Lung (tissue), 12 donors: ENCODE data around the gene B3GAT3. TPM values are rescaled to one million over a fixed set of nuclear protein-coding genes. Genes with fewer than 3 reads are reported as not detected.
"Not testable (repeated sequence)": the region's sequence is repeated elsewhere in the genome, so short reads cannot be mapped to it uniquely, and the experiment has no call there.

Experiments
- ATAC-seq: fragments of 200-7000 bp; cut with Tn5 transposase; one replicate; pipeline ENCODE4 v1.9.1; 2020; ENCODE audit warnings: moderate number of reproducible peaks; ENCODE audit not compliant: insufficient read depth, low FRiP score
- DNase-seq, 3 donors: peaks; one replicate each; pipeline ENCODE4 v3.0.0-alpha.2; 2013 to 2017
- H3K27ac ChIP-seq, 2 donors: one replicate each; pipeline ENCODE4 v1.5.1; 2013; ENCODE audit warnings: mild to moderate bottlenecking in 2 of 2, moderate library complexity in 2 of 2, control low read depth in 1 of 2, inconsistent platforms in 1 of 2, low read depth in 1 of 2, low read length in 1 of 2
- H3K27me3 ChIP-seq, 3 donors: one replicate each; pipeline ENCODE4 v1.5.1; 2013; ENCODE audit warnings: low read length in 2 of 3; ENCODE audit not compliant: control insufficient read depth in 3 of 3, insufficient read depth in 3 of 3
- H3K36me3 ChIP-seq, 4 donors: one replicate each; pipeline ENCODE4 v1.5.1; 2013; ENCODE audit warnings: low read length in 4 of 4, mild to moderate bottlenecking in 1 of 4, moderate library complexity in 1 of 4; ENCODE audit not compliant: control insufficient read depth in 4 of 4, insufficient read depth in 4 of 4
- H3K4me1 ChIP-seq, 5 donors: one replicate each; pipeline ENCODE4 v1.5.1; 2013; ENCODE audit warnings: low read length in 5 of 5, mild to moderate bottlenecking in 2 of 5, moderate library complexity in 1 of 5; ENCODE audit not compliant: control insufficient read depth in 5 of 5, insufficient read depth in 5 of 5
- H3K4me3 ChIP-seq: one replicate; pipeline ENCODE4 v1.5.1; 2013; ENCODE audit warnings: mild to moderate bottlenecking, control low read depth, moderate library complexity
- H3K9ac ChIP-seq, 2 donors: one replicate each; pipeline ENCODE4 v1.5.1; 2013; ENCODE audit warnings: low read length in 2 of 2, control low read depth in 1 of 2; ENCODE audit not compliant: insufficient read depth in 1 of 2
- H3K9me3 ChIP-seq, 4 donors: one replicate each; pipeline ENCODE4 v1.5.1; 2013; ENCODE audit warnings: low read length in 3 of 4, mild to moderate bottlenecking in 1 of 4, moderate library complexity in 1 of 4; ENCODE audit not compliant: control insufficient read depth in 4 of 4, insufficient read depth in 3 of 4
- WGBS, 2 donors: extraction: QIAGEN DNeasy Blood & Tissue Kit; methylation state at CpG; one replicate each; pipeline ENCODE4 v1.1.7; 2013; 5-methylcytosine and 5-hydroxymethylcytosine counted together
- polyA plus RNA-seq, 2 donors: library from polyadenylated mRNA; stranded (reverse); fragments of 200-250 nt; gene quantifications; one replicate each; pipeline ENCODE4 v1.2.1, GENCODE V29; 2013
- total RNA-seq, 2 donors: library from RNA; depleted of rRNA in 1 of 2; stranded (reverse); fragments of >200 nt in 1 of 2; gene quantifications; one replicate each; pipeline ENCODE4 v1.2.1, GENCODE V29; 2014 to 2021
- TF ChIP-seq, protein P1 (sequence below): IDR thresholded peaks from 2 replicates; pipeline ENCODE4 v1.5.1; 2012; ENCODE audit warnings: mild to moderate bottlenecking; ENCODE audit errors: control extremely low read depth, extremely low read depth
- donor health status: control.
- donor health status: control.
- donor health status: Bipolar disorder and iron deficiency.
- donor health status: healthy.
- donor health status: DM: yes; HTN: yes; CAD: no.

B3GAT3 gene
- total and polyA plus RNA-seq, 4 donors: 14.6 to 58.0 (median 49.5) TPM

DNA sequence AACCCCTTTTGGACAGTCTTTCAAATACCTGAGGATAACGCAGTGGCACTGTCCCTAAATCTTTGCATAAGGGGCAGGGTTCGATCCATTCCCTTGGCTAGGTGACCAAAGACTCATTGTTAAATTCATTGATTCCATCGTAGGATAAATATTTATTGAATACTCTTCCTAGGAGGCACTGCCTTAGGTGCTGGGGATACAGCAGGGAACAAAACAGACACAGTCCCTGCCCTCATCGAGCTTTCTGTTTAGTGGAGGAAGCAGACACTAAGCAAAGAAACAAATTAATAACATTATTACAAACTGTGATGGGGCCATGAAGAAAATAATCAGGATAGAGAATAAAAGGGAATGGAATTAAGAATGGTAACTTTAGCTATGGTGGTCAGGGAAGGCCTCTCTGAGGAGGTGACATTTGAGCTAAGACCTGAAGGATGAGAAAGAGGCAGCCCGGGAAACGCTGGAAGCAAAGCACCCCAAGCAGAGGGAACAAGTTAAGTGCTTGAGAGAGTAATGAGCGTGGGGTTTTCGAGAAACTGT lies 689 bp downstream of the B3GAT3 start:
- Histone ChIP-seq H3K27me3 (no peaks in the 10 kb centered on the region), H3K9ac (peak overlapping the region; percentile 65 to 66), H3K4me3 (peak overlapping the region; percentile 83), H3K4me1 (peaks cover 0 to 15% (median 6%) of the 10 kb centered on the region in 5 donors), H3K27ac (peak overlapping the region; percentile 87 to 95), H3K9me3 (no peaks in the 10 kb centered on the region), H3K36me3 (peaks cover 7 to 17% (median 16%) of the 10 kb centered on the region in 4 donors)
- TF ChIP-seq, protein P1, sequence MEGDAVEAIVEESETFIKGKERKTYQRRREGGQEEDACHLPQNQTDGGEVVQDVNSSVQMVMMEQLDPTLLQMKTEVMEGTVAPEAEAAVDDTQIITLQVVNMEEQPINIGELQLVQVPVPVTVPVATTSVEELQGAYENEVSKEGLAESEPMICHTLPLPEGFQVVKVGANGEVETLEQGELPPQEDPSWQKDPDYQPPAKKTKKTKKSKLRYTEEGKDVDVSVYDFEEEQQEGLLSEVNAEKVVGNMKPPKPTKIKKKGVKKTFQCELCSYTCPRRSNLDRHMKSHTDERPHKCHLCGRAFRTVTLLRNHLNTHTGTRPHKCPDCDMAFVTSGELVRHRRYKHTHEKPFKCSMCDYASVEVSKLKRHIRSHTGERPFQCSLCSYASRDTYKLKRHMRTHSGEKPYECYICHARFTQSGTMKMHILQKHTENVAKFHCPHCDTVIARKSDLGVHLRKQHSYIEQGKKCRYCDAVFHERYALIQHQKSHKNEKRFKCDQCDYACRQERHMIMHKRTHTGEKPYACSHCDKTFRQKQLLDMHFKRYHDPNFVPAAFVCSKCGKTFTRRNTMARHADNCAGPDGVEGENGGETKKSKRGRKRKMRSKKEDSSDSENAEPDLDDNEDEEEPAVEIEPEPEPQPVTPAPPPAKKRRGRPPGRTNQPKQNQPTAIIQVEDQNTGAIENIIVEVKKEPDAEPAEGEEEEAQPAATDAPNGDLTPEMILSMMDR: no peak
- WGBS, 2 donors: 28 to 36% methylated on average over 8 of the region's 8 CpGs
- DNase-seq (no peak), ATAC-seq (no peak)

DNA sequence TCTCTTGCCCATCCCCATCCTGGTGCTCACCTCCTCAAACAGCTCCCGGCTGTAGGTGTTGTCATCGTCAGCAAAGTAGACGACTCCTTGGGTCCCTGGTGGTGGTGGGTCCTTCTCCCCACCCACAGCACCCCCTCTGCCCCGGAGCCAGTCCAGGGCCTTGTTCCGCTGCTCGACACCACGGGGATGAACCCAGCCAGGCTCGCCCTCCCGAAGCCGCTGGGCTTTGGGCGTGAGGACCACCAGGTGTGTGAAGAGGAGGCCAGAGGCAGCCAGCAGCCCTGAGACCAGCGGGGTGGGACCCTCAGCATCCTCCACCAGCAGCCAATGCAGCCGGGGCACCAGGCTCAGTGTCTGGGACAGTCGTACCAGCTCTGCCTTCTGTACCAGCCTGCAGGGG lies 4.8 kb downstream of the B3GAT3 start:
- DNase-seq: not testable (repeated sequence)

DNA sequence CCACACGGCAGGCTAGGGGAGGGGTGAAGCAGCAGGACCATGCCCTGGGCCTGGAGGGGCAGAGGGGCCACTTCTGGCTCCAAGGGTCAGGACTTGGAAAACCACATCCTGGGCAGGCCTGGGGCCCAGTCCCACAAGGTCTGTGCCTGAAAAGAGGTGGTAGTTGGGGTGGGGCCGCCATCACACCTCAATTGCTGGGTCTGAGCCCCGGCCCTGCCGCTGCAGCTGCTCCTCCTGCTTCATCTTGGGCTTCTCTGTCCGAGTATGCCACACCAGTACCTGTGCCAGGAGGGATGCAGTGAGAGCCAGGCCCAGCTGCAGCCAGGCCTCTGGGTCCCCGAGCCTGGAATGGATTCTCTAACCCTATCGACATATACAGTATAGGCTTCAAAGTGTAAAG lies 6.3 kb downstream of the B3GAT3 start:
- no peak overlapping the region for H3K9ac ChIP-seq
- H3K36me3 ChIP-seq: peaks cover 0 to 13% (median 5%) of the 10 kb centered on the region in 4 donors
- H3K27me3 ChIP-seq: no peaks in the 10 kb centered on the region
- H3K27ac ChIP-seq: peak overlapping the region in 1 of 2 donors; percentile 15
- TF ChIP-seq, protein P1: no peak
- ATAC-seq (no peak), DNase-seq (no peak)
- WGBS, 2 donors: 91 to 96% methylated on average over 7 of the region's 7 CpGs
- peaks cover under 1 to 16% (median 7%) of the 10 kb centered on the region in 5 donors for H3K4me1 ChIP-seq
- no peaks in the 10 kb centered on the region for H3K9me3 ChIP-seq
- H3K4me3 ChIP-seq: no peak overlapping the region

More for the DNA sequence above, 4.8 kb downstream of the B3GAT3 start:
- not testable (repeated sequence) for H3K9ac ChIP-seq, H3K9me3 ChIP-seq, H3K4me3 ChIP-seq, H3K27me3 ChIP-seq, ATAC-seq, H3K27ac ChIP-seq
- Histone ChIP-seq H3K4me1 (peaks cover 0 to 11% (median 6%) of the 10 kb centered on the region in 5 donors), H3K36me3 (peaks cover 0 to 13% (median 5%) of the 10 kb centered on the region in 4 donors)
- 95 to 97% methylated on average over 12 to 14 of the region's 14 CpGs for WGBS, 2 donors

DNA sequence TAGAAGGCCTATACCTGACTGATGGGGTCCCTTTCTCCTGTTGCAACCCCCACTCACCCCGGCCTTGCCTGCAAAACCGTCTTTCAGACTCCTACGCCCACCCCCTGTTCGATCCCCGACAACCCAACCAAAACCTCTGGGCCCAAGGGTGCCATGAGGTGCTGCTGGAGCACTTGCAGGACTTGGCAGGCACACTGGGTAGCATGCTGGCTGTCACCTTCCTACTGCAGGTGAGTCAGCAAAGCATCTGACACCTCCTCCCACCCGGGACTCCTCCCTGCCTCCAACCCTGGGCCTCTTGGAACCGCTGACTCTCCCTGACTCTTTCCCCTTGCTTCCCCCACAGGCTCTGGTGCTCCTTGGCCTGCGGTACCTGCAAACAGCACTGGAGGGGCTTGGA lies 7.5 kb downstream of the B3GAT3 start:
- 74 to 82% methylated on average over 8 of the region's 8 CpGs for WGBS, 2 donors
- peaks cover 0 to 15% (median 6%) of the 10 kb centered on the region in 5 donors for H3K4me1 ChIP-seq
- H3K27ac ChIP-seq: peak overlapping the region in 1 of 2 donors; percentile 13
- H3K36me3 ChIP-seq: peaks cover 0 to 15% (median 8%) of the 10 kb centered on the region in 4 donors
- no peak overlapping the region for H3K4me3 ChIP-seq
- ATAC-seq (no peak), DNase-seq (no peak)
- TF ChIP-seq, protein P1: no peak
- H3K27me3 ChIP-seq: no peaks in the 10 kb centered on the region
- H3K9ac ChIP-seq: no peak overlapping the region
- H3K9me3 ChIP-seq: no peaks in the 10 kb centered on the region
